ENCODE results near the gene WSCD1.

The WSCD1 gene

DNA sequence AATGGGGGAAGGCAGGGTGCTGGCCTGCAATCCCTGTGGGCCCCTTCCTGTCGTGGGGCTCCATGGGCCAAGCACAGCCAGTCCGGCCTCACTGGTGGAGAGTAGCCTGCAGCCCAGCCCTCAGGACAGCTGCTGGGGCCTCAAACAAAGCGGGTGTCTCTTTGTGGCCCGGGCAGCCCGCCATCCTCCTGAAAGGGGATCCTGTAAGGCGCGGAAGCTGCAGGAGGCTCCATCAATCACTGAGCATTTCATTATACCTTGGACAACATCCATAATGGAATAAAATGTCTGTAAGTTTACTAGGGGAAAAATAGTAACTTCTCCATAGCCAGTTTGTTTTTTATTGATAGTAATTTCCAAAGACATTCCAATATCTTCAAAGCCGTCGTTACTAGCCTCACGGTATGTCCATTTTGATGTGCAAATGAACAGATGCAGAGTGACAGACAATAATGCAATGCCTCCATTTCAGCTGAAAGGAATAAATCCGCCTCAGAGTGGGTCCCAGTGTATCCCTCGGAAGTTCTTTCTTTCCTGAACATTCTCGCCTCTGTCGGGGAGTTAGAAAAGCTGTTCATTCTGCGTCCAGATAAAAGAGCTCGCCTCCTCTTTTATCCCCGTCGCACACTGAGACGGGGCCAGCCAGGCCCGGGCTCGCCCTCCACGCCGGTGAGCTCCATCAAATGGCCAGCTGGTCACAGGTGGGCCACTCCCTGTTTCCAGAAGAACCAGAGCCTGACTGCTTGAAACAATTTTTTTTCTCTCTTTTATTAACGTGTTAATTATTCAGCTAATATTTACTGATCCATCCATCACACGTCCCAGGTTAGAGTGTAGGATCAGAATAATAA, 14.4 kb downstream of the WSCD1 start:
- in situ Hi-C loops (cut with MboI; ENCODE audit: low sequenced_read_pairs) = no loop called here

DNA sequence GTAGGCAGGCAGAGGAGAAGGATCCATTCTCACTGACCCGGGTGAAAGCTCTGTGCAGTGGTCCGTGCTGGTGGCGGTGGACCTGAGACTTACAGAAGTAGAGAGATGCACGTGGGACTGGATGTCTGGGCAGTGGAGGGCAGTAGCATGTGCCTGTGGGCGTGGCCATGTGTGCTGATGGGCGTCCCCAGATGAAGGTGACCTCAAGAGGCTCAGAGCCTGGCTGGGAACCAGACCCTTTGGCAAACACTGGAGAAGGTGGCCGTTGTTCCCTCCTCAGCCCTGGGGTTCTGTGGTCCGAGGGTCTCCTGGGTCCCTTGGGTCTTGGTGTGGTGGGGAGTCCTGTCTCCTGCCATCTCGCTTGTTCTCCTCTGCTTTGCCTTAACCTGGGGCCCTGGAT, 15.6 kb downstream of the WSCD1 start:
- in situ Hi-C loops (cut with MboI; ENCODE audit: low sequenced_read_pairs) = no loop called here

- in situ Hi-C loops (cut with MboI; ENCODE audit: low sequenced_read_pairs) = no loop called here
Observed at GRCh38 chr17:6086603-6087400, 16.6 kb downstream of the WSCD1 start.

DNA sequence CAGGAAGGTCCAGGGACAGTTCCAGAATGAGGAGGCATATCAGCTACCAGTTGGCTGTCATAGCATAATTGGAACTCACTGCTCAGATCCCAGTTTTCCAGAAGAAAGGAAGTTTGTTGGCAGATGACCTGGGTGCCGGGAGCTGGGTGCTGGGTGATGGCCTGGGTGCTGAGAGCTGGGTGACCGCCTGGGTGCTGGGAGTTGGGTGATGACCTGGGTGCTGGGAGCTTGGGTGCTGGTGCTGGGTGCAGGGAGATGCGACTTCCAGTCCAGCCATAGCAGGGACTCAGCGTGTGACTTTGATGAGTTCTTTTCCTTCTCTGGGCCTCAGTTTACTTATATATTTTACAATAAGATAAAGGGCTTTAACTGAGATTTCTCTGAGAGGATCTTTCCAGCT, 18.0 kb downstream of the WSCD1 start:
- in situ Hi-C loops (cut with MboI; ENCODE audit: low sequenced_read_pairs) = no loop called here

- in situ Hi-C loops (cut with MboI; ENCODE audit: low sequenced_read_pairs) = no loop called here
Observed at GRCh38 chr17:6090253-6090652, 20.1 kb downstream of the WSCD1 start.

DNA sequence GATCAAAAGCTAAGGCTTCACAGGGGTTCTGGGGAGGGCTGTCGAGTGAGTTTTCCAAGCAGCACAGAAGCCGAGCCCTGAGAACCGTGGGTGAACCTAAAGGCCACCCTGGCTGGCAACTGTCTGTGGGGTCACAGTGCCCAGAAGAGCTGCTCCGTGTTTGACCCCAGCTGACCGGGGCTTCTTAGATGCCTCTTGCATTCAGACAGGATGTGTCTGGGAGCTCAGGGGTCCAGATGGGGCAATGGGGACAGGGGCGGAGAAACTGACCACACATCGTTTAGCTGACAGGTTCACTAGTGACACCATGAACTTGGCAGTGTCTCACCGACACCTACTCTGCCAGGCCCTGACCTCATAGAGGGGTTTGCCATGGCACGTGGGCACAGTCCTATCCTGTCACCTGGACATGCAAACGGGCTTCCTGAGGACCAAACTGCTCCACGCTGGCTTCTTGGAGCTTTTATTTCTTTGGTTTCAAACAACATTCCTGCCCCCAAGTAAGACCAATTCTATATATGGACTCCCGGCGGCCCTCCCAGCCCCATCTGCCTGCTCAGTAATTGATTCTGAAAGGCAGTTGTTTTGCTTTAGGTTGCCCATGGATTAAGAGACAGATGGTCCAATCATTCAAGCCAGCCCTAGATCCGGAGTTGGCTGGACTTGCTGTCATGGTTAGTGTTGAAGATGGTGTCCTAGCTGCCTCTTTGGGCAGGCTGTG, 22.2 kb downstream of the WSCD1 start:
- in situ Hi-C loops (cut with MboI; ENCODE audit: low sequenced_read_pairs) = no loop called here

- in situ Hi-C loops (cut with MboI; ENCODE audit: low sequenced_read_pairs) = no loop called here
Observed at GRCh38 chr17:6092903-6093468, 22.8 kb downstream of the WSCD1 start.

- in situ Hi-C loops (cut with MboI; ENCODE audit: low sequenced_read_pairs) = no loop called here
Observed at GRCh38 chr17:6094453-6094852, 24.3 kb downstream of the WSCD1 start.

DNA sequence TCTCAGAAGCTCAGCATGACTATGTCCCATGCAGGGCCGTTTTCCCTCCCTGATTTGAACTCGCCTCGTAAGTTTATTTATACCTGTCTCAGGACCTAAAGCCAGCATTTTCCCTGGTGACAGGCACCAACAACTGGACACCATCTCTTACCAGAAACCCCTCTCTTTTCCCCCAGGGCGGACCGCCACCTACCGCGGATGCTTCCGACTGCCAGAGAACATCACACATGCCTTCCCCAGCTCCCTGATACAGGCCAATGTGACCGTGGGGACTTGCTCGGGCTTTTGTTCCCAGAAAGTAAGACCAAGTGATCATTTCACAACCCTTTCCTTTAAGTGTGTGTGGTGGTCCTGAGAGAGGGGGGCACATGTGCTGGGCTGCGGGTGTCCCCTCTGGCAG, 24.7 kb downstream of the WSCD1 start:
- in situ Hi-C loops (cut with MboI; ENCODE audit: low sequenced_read_pairs) = no loop called here

DNA sequence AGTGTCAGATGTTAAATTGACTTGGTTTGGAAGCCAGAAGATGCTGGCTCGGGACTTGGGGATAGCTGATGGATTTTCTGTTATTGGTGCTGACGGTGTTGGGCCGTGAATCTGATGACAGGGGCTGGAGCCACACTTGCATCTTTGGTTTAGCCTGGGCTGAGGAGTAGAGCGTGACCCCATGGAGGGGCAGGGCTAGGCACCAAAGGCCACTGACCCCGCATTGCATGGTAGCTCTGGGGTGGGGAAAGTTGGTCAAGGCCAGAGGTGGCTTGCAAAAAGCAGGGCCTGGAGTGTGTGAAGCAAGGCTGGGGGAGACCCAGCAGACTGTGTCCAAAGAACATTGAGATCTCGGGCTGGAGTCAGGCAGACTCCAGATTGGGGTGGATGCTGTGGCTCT, 25.3 kb downstream of the WSCD1 start:
- in situ Hi-C loops (cut with MboI; ENCODE audit: low sequenced_read_pairs) = no loop called here

GRCh38 chr17:6096201-6097004, 26.2 kb downstream of the WSCD1 start:
- in situ Hi-C loops (cut with MboI; ENCODE audit: low sequenced_read_pairs) = no loop called here

DNA sequence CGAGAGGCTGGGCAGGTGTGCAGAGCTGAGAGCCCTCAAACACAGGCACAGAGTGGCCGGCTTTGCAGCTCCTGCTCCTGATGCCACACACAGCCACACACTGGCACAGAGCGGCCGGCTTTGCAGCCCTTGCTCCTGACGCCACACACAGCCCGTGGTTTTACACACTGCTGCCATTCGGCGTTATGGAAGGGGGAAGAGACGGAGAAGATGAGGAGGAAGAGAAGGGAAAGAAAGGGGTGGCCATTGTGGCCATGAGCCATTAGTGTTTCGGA, 26.8 kb downstream of the WSCD1 start:
- in situ Hi-C loops (cut with MboI; ENCODE audit: low sequenced_read_pairs) = no loop called here

DNA sequence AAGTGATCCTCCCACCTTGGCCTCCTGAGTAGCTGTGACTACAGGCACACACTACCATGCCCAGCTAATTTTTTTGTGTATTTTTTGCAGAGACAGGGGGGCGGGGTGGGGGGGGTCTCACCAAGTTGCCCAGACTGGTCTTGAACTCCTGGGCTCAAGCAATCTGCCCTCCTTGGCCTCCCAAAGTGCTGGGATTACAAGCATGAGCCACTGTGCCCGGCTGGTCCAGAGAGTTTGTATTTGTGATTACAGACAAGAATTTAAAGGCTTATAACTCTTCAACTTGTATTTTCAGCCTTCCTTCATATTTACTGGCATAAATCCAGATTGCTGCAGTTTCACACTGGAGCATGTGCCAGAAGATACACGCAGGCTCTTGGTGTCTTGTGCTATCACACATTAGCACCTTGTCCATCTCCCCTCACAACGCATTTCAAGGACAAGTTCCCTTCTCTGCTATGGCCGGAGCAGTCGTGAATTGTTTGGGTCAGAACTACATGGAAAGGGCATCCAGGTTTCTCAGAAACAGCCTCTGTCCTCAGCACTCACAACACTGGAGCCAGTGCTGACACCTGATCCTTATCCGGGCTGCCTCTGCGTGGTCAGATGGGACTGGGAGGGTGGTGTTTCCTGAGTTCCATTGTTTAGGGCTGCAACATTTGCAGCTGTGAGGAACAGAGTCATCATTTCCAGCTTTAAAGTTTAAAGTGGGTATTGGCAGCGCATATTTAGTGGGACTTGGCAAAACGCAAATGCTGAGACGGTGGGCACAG, 28.1 kb downstream of the WSCD1 start:
- in situ Hi-C loops (cut with MboI; ENCODE audit: low sequenced_read_pairs) = no loop called here

DNA sequence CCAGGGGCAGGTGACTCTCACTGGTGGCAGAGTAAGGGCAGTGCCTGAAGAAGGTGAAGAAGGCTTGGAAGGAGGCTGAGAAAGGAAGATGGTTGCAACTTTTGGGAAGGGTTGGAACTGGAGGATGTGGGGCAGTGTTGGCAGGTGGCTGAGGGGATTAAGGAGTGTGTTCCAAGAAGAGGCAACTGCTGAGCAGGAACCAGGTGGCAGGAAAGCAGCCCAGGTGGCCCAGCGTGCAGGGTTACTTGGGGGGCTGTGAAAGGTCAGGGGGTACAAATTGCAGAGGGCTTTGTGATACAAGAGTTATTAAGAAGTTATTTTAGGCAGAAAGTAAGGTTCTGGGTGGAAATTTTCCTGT, 28.6 kb downstream of the WSCD1 start:
- in situ Hi-C loops (cut with MboI; ENCODE audit: low sequenced_read_pairs) = no loop called here

GRCh38 chr17:6099492-6099891, 29.3 kb downstream of the WSCD1 start:
- in situ Hi-C loops (cut with MboI; ENCODE audit: low sequenced_read_pairs) = no loop called here

DNA sequence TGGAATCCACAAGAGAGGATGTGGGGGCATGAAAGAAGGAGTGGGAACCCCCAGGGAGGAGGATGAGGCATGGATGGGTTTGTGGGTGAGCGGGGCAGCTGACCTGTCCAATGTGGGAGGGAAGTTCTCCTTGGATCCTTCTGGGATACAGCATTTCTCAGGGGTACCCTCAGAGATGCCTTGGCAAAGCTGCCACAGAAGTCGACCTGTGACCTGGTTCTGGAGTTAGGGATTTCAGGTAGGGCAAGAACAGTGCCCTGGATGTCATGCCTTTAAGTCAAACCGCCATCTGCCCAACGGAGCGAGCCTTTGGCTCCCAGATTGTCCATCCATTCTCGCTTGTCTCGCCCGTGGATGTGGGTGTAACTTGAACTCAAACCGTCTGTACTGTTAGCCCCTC, 30.0 kb downstream of the WSCD1 start:
- in situ Hi-C loops (cut with MboI; ENCODE audit: low sequenced_read_pairs) = no loop called here

DNA sequence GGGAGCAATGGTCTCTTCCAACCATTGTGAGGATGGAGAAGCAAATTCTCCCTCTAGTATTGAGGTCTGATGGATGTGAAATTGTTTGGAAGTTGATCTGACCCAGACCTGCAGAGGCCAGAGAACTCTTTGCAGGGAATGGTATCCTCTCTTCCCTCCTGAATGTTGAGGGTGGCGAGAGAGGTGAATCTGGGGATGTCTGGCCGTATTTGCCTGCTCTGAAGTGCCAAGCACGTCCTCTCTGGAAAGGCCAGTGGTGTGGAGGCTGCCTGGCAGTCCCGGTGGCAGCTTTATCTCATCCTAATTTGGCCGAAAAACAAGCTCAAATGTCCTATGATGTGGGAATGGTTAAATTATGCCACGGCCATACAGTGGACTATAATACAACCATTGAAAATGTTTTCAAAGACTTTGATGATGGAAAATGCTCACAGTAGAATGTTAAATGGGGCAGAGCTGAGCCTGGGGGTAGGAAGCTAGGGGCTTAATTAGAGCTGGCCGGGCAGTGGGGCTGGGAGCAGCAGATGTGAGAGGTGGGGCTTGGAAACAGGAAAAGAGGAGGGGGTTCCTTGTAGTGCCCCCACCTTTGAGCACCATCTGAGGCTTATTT, 30.8 kb downstream of the WSCD1 start:
- in situ Hi-C loops (cut with MboI; ENCODE audit: low sequenced_read_pairs) = no loop called here

DNA sequence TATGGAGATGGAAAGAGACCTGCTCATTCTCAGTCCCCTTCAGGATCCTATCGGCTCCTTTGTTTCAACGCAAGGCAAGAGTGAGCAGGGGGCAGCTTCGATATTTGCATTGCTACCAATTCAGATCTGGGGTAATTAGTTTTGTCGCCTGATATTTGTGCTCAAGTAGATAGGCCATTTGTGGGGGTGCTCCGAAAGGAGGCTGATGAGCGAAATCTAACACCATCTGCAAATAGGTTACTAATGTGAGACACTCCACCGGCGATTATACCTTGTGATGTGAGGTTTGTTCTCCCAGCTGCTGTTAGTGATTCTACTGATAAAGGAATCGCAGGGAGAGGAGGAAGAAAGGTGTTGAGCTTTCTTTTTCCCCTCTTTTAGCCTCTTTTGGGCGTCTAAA, 31.5 kb downstream of the WSCD1 start:
- in situ Hi-C loops (cut with MboI; ENCODE audit: low sequenced_read_pairs) = no loop called here

DNA sequence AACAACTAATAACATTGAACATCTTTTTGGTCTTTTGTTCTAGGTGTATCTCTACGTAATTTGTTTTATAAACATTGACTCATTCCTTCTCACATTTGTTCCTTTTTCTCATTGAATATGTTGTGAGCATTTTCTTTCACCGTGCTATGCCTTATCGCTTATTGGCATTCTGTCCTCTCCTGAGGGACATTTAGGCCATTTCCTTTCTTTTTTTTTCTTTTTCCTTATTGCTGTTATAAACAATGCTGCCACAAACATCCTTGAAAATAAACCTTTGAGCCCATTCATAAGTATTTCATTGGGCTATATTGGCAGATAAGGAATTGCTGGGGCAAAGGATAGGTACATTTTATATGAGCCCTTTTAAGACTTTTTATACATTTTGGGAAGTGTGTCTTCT, 32.4 kb downstream of the WSCD1 start:
- in situ Hi-C loops (cut with MboI; ENCODE audit: low sequenced_read_pairs) = no loop called here
